HCT116 (cell line): ENCODE data around the gene ARHGAP33. TPM values are rescaled to one million over a fixed set of nuclear protein-coding genes. Genes with fewer than 3 reads are reported as not detected.

Source experiments
- ATAC-seq: fragments of 200-7000 bp; cut with Tn5 transposase; 2 replicates; pipeline ENCODE4 v1.9.1; 2020; ENCODE audit warnings: mild to moderate bottlenecking, moderate library complexity
- BruUV-seq: library from RNA; stranded (reverse); fragments of 400-500 nt; replicated peaks from 2 replicates; lab custom pipeline; 2021; lab: Mats Ljungman, UMichigan
- CTCF ChIA-PET: fragments of 300-600 bp; sonication (Branson Sonifier 250); formaldehyde crosslinking; loops from one replicate; lab custom pipeline; 2021; ENCODE audit warnings: antibody characterized with exemption; lab: Charles Lee
- POLR2A ChIA-PET: fragments of 300-600, 350-600 bp; sonication (Branson Sonifier 250); formaldehyde crosslinking; loops from one replicate; lab custom pipeline; 2021; ENCODE audit warnings: antibody characterized with exemption; lab: Charles Lee
- RAD21 ChIA-PET, 2 experiments: fragments of 300-600 bp; sonication (Branson Sonifier 250); formaldehyde crosslinking; loops; one replicate each; lab custom pipeline; 2023; ENCODE audit warnings: low total read pairs in 2 of 2; ENCODE audit not compliant: uncharacterized antibody in 2 of 2, unreplicated experiment in 2 of 2, low non-redundant PET in 1 of 2; lab: Charles Lee
- DNase-seq: peaks from one replicate; pipeline ENCODE4 v3.0.0-alpha.2; 2010; ENCODE audit warnings: low read depth, low spot score
- H2AFZ ChIP-seq: fragments of 200-600 bp; shearing (Covaris generic), sonication (generic); 2 replicates; pipeline ENCODE4 v1.6.1; 2017; ENCODE audit warnings: low read depth, mixed run types, mixed read lengths, antibody characterized with exemption, low read length; ENCODE audit not compliant: poor library complexity, severe bottlenecking
- H3K27ac ChIP-seq: 2 replicates; pipeline ENCODE4 v1.5.1; 2012; ENCODE audit warnings: low read depth, low read length
- H3K27me3 ChIP-seq: fragments of 200-600 bp; sonication (generic); 2 replicates; pipeline ENCODE4 v1.6.1; 2016; ENCODE audit warnings: mixed run types, low read length, mixed read lengths; ENCODE audit not compliant: insufficient read depth
- H3K36me3 ChIP-seq, 2 experiments: fragments of 200-500 bp in 1 of 2; fragments of 200-600 bp in 1 of 2; sonication (Bioruptor generic) in 1 of 2; sonication (generic) in 1 of 2; 2 replicates each; pipeline versions ENCODE4 v1.5.1 to v1.6.1; 2014 to 2016; ENCODE audit warnings: low read length in 2 of 2, inconsistent platforms in 1 of 2, mixed read lengths in 1 of 2, mixed run types in 1 of 2; ENCODE audit not compliant: insufficient read depth in 2 of 2, control insufficient read depth in 1 of 2
- H3K4me1 ChIP-seq, 2 experiments: fragments of 200-600 bp in 1 of 2; sonication (generic) in 1 of 2; 2 replicates each; pipeline versions ENCODE4 v1.5.1 to v1.6.1; 2012 to 2017; ENCODE audit warnings: low read length in 2 of 2, inconsistent platforms in 1 of 2, mild to moderate bottlenecking in 1 of 2, mixed read lengths in 1 of 2, mixed run types in 1 of 2, moderate library complexity in 1 of 2; ENCODE audit not compliant: insufficient read depth in 2 of 2, control insufficient read depth in 1 of 2
- H3K4me2 ChIP-seq: fragments of 200-600 bp; sonication (generic); 2 replicates; pipeline ENCODE4 v1.6.1; 2017; ENCODE audit warnings: mixed run types, low read length, mixed read lengths
- H3K4me3 ChIP-seq, 2 experiments: fragments of 200-600 bp in 1 of 2; sonication (generic) in 1 of 2; replicated peaks in 1 of 2; 2 replicates each; pipeline ENCODE4 v1.5.1; 2011 to 2016; ENCODE audit warnings: low read length in 2 of 2, control low read depth in 1 of 2, low read depth in 1 of 2, mild to moderate bottlenecking in 1 of 2, mixed read lengths in 1 of 2, mixed run types in 1 of 2
- H3K79me2 ChIP-seq: fragments of 200-600 bp; sonication (generic); 2 replicates; pipeline ENCODE4 v1.6.1; 2017; ENCODE audit warnings: mild to moderate bottlenecking, mixed run types, low read length, moderate library complexity, mixed read lengths; ENCODE audit not compliant: insufficient read depth
- H3K9ac ChIP-seq: fragments of 200-600 bp; sonication (generic); 2 replicates; pipeline ENCODE4 v1.6.1; 2016; ENCODE audit warnings: low read length, mixed read lengths
- H3K9me2 ChIP-seq: fragments of 200-600 bp; sonication (generic), shearing (Covaris generic); 2 replicates; pipeline ENCODE4 v1.6.1; 2017; ENCODE audit warnings: mixed run types, mild to moderate bottlenecking, moderate library complexity; ENCODE audit not compliant: insufficient read depth
- H3K9me3 ChIP-seq, 2 experiments: fragments of 200-500 bp in 1 of 2; fragments of 200-600 bp in 1 of 2; sonication (Bioruptor generic) in 1 of 2; sonication (generic) in 1 of 2; 2 replicates each; pipeline ENCODE4 v1.6.1; 2014 to 2017; ENCODE audit warnings: low read length in 2 of 2, mixed read lengths in 2 of 2, inconsistent platforms in 1 of 2, low read depth in 1 of 2, mild to moderate bottlenecking in 1 of 2, mixed run types in 1 of 2, moderate library complexity in 1 of 2; ENCODE audit not compliant: control insufficient read depth in 1 of 2, insufficient read depth in 1 of 2
- H4K20me1 ChIP-seq: fragments of 200-600 bp; sonication (generic), shearing (Covaris generic); 2 replicates; pipeline ENCODE4 v1.6.1; 2017; ENCODE audit warnings: mixed run types, mild to moderate bottlenecking, moderate library complexity; ENCODE audit not compliant: insufficient read depth
- CBX3 ChIP-seq: IDR thresholded peaks from 2 replicates; pipeline ENCODE4 v1.6.1; 2012; ENCODE audit warnings: low read depth
- CEBPB ChIP-seq: IDR thresholded peaks from 2 replicates; pipeline ENCODE4 v1.6.1; 2012; ENCODE audit warnings: low read depth
- EGR1 ChIP-seq: IDR thresholded peaks from 2 replicates; pipeline ENCODE4 v1.6.1; 2012; ENCODE audit warnings: low read depth
- ELF1 ChIP-seq: IDR thresholded peaks from 2 replicates; pipeline ENCODE4 v1.6.1; 2012; ENCODE audit warnings: low read depth, borderline replicate concordance
- EZH2 ChIP-seq: fragments of 200-600 bp; sonication (generic); IDR thresholded peaks from 2 replicates; pipeline ENCODE4 v1.6.1; 2017; ENCODE audit warnings: antibody characterized with exemption, mixed run types
- FOSL1 ChIP-seq: IDR thresholded peaks from 2 replicates; pipeline ENCODE4 v1.6.1; 2012; ENCODE audit warnings: low read depth
- JUND ChIP-seq: IDR thresholded peaks from 2 replicates; pipeline ENCODE4 v1.6.1; 2012
- POLR2A ChIP-seq: IDR thresholded peaks from 2 replicates; pipeline ENCODE4 v1.7.0; 2011; ENCODE audit warnings: borderline replicate concordance; ENCODE audit not compliant: insufficient read depth, insufficient read length; ENCODE audit errors: extremely low read depth
- POLR2AphosphoS5 ChIP-seq: IDR thresholded peaks from 2 replicates; pipeline ENCODE4 v1.6.1; 2011; ENCODE audit warnings: mild to moderate bottlenecking, low read depth, low read length, moderate library complexity
- RAD21 ChIP-seq: IDR thresholded peaks from 2 replicates; pipeline ENCODE4 v1.6.1; 2012; ENCODE audit warnings: low read depth, mild to moderate bottlenecking
- REST ChIP-seq: IDR thresholded peaks from 2 replicates; pipeline ENCODE4 v1.6.1; 2012; ENCODE audit warnings: low read depth
- SIN3A ChIP-seq: IDR thresholded peaks from 2 replicates; pipeline ENCODE4 v1.6.1; 2012; ENCODE audit warnings: low read depth
- SP1 ChIP-seq: IDR thresholded peaks from 2 replicates; pipeline ENCODE4 v1.6.1; 2012; ENCODE audit warnings: low read depth
- TCF7L2 ChIP-seq: IDR thresholded peaks from 2 replicates; pipeline ENCODE4 v1.7.0; 2011; ENCODE audit warnings: borderline replicate concordance, inconsistent platforms; ENCODE audit not compliant: insufficient read depth, insufficient read length; ENCODE audit errors: extremely low read depth
- ZFX ChIP-seq: fragments of 450-650 bp; IDR thresholded peaks from 2 replicates; pipeline ENCODE4 v1.6.1; 2017
- ZNF274 ChIP-seq: fragments of 200-500 bp; sonication (Bioruptor generic); IDR thresholded peaks from 2 replicates; pipeline ENCODE4 v1.6.1; 2014; ENCODE audit warnings: mild to moderate bottlenecking, low read depth, low read length, inconsistent platforms
- intact Hi-C: fragments of 100-400 bp; cut with micrococcal nuclease; formaldehyde crosslinking; loops from 2 replicates; pipeline ENCODE4 v1.10.0; 2022
- total RNA-seq: library from RNA; stranded (reverse); gene quantifications from one replicate; pipeline ENCODE4 v1.2.1, GENCODE V29; 2021; ENCODE audit not compliant: unreplicated experiment

Gene ARHGAP33
- total RNA-seq, 1 experiment from 2014 or later: 30.2 TPM

- TF ChIP-seq POLR2AphosphoS5 (peak; percentile 78), POLR2A (no peak), ZNF274 (no peak)
Measured at GRCh38 chr19:35745328-35746086, 29.9 kb upstream of the ARHGAP33 start, which contains the start of the genes PSENEN and U2AF1L4 (continued).

- ChIA-PET RAD21 (no interaction called here), CTCF (interaction anchor here (0.9 to 2.2 kb wide), 3 partner anchors 44 to 186 kb away, joined by 3 to 6 read pairs (median 3); no protein-coding TSS in a partner anchor), POLR2A (interaction anchor here (0.6 to 1.7 kb wide), 6 partner anchors 11 to 124 kb away, joined by 3 to 7 read pairs (median 4); partner anchors contain the start of gene COX6B1)
- Histone ChIP-seq H3K9me3 (no peaks in the 10 kb centered on the region), H3K9me2 (no peaks in the 10 kb centered on the region), H3K79me2 (peaks cover 19% of the 10 kb centered on the region), H2AFZ (no peak overlapping the region), H3K4me1 (peaks cover 26 to 30% of the 10 kb centered on the region in 2 experiments), H3K4me2 (peak overlapping the region; percentile 99), H4K20me1 (no peaks in the 10 kb centered on the region), H3K9ac (peak overlapping the region; percentile 82), H3K4me3 (peak overlapping the region; percentile 93 to 99), H3K27me3 (no peaks in the 10 kb centered on the region), H3K36me3 (no peaks in the 10 kb centered on the region; a peak in 1 of 4 replicates), H3K27ac (peak overlapping the region; percentile 78)
- ATAC-seq (no peak), DNase-seq (no peak)
- no TSS peak for BruUV-seq
- TF ChIP-seq CBX3 (no peak), SIN3A (no peak), RAD21 (no peak), POLR2AphosphoS5 (no peak), CEBPB (no peak)
- intact Hi-C loops: no loop called here
Measured at GRCh38 chr19:35746087-35746462, 29.3 kb upstream of the ARHGAP33 start.

DNA sequence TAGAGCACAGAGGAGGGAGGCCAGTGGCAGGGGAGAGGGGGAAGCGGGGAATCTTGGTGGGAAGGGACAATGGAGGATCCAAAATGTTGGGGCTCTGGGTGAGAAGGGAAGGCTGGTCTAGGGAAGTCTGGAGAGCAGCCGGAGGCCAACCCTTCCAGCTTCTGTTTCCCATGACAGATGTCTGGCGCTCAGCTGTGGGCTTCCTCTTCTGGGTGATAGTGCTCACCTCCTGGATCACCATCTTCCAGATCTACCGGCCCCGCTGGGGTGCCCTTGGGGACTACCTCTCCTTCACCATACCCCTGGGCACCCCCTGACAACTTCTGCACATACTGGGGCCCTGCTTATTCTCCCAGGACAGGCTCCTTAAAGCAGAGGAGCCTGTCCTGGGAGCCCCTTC is 28.8 kb upstream of the ARHGAP33 start:
- peak overlapping the region; percentile 93 to 99 for H3K4me3 ChIP-seq
- peak overlapping the region; percentile 82 for H3K9ac ChIP-seq
- no peaks in the 10 kb centered on the region for H3K9me3 ChIP-seq
- no peak for DNase-seq
- H3K27ac ChIP-seq: peak overlapping the region; percentile 78; the same call in 1 of the 2 replicates
- no peak for ATAC-seq
- POLR2A ChIA-PET: no interaction called here
- no peaks in the 10 kb centered on the region; a peak in 1 of 4 replicates for H3K36me3 ChIP-seq
- H4K20me1 ChIP-seq: no peaks in the 10 kb centered on the region
- H3K79me2 ChIP-seq: peaks cover 19% of the 10 kb centered on the region
- BruUV-seq: no TSS peak
- H3K4me2 ChIP-seq: peak overlapping the region; percentile 99
- no peak overlapping the region for H2AFZ ChIP-seq
- RAD21 ChIA-PET: no interaction called here
- peaks cover 22 to 29% of the 10 kb centered on the region in 2 experiments for H3K4me1 ChIP-seq
- CTCF ChIA-PET: no interaction called here
- no peaks in the 10 kb centered on the region for H3K9me2 ChIP-seq
- intact Hi-C loops: no loop called here
- no peaks in the 10 kb centered on the region for H3K27me3 ChIP-seq
- TF ChIP-seq EZH2 (no peak), REST (no peak), CEBPB (no peak), ZFX (no peak), JUND (no peak), FOSL1 (no peak), POLR2AphosphoS5 (no peak), TCF7L2 (no peak), SIN3A (no peak), RAD21 (no peak), EGR1 (no peak), ELF1 (no peak), SP1 (no peak)
